Adrenal gland (tissue), 19 donors: ENCODE results near the gene SHISA8. TPM values are rescaled to one million over a fixed set of nuclear protein-coding genes. Genes with fewer than 3 reads are reported as not detected.

ENCODE experiments used
- DNase-seq, 7 donors: peaks; one replicate each; pipeline ENCODE4 v3.0.0-alpha.2; 2019 to 2020
- H3K27ac ChIP-seq, 5 donors: fragments of 200-600 bp; sonication (generic) in 4 of 5; 1 replicate in 3 of 5; 2 replicates in 2 of 5; pipeline versions ENCODE4 v1.5.1 to v1.8.0; 2016 to 2020; ENCODE audit warnings: mild to moderate bottlenecking in 1 of 5
- H3K27me3 ChIP-seq: fragments of 200-600 bp; 2 replicates; pipeline ENCODE4 v1.8.0; 2021
- H3K36me3 ChIP-seq, 2 donors: fragments of 200-600 bp; replicated peaks in 1 of 2; 1 replicate in 1 of 2; 2 replicates in 1 of 2; pipeline versions ENCODE4 v1.5.1 to v1.8.0; 2018 to 2022
- H3K4me1 ChIP-seq, 2 donors: fragments of 200-600 bp; replicated peaks in 1 of 2; 1 replicate in 1 of 2; 2 replicates in 1 of 2; pipeline versions ENCODE4 v1.5.1 to v1.8.0; 2018 to 2021
- H3K4me3 ChIP-seq, 4 donors: fragments of 200-600 bp; sonication (generic) in 3 of 4; one replicate each; pipeline ENCODE4 v1.5.1; 2016 to 2018
- H3K9me3 ChIP-seq, 3 donors: fragments of 200-600 bp; sonication (generic) in 1 of 3; replicated peaks in 1 of 3; 1 replicate in 2 of 3; 2 replicates in 1 of 3; pipeline versions ENCODE4 v1.5.1 to v1.8.0; 2016 to 2021
- CTCF ChIP-seq, 6 experiments: fragments of 450-650 bp in 4 of 6; fragments of 200-600 bp in 2 of 6; sonication (generic) in 1 of 6; IDR thresholded peaks; 1 replicate in 5 of 6; 2 replicates in 1 of 6; pipeline versions ENCODE4 v1.5.1 to v1.8.0; 2016 to 2021; ENCODE audit warnings: antibody characterized with exemption in 6 of 6, mild to moderate bottlenecking in 2 of 6, moderate library complexity in 1 of 6
- POLR2A ChIP-seq, 2 donors: fragments of 450-650 bp; IDR thresholded peaks; one replicate each; pipeline ENCODE4 v1.6.1; 2017; ENCODE audit warnings: antibody characterized with exemption in 2 of 2, mild to moderate bottlenecking in 2 of 2, moderate library complexity in 1 of 2
- WGBS, 4 donors: extraction: QIAGEN DNeasy Blood & Tissue Kit in 2 of 4; methylation state at CpG; one replicate each; pipeline versions ENCODE4 v1.1.5 to v1.1.7; 2013 to 2017; 5-methylcytosine and 5-hydroxymethylcytosine counted together
- intact Hi-C, 2 donors: fragments of 100-400 bp; cut with DNase I; formaldehyde crosslinking; loops; one replicate each; pipeline versions ENCODE4 v1.14.1 to v1.15.0; 2022 to 2023
- long read RNA-seq, 10 donors: library from polyadenylated mRNA in 3 of 10; unstranded in 2 of 10; stranded (forward) in 1 of 10; transcript quantifications; one replicate each; pipeline ENCODE4 v2.0.0 and lab custom pipeline, GENCODE V29; 2021 to 2026
- polyA plus RNA-seq, 3 donors: library from polyadenylated mRNA; stranded (reverse); fragments of 200-250 nt in 2 of 3; fragments of 350-450 nt in 1 of 3; fragmentation: Illumina TruSeq in 1 of 3; extraction: RNeasy Lipid Tissue Mini Kit (QIAGEN cat#74804) in 1 of 3; gene quantifications; one replicate each; pipeline ENCODE4 v1.2.3, GENCODE V29; 2013 to 2014
- total RNA-seq, 9 donors: library from RNA; depleted of rRNA in 4 of 9; stranded (reverse); fragments of >200 nt in 4 of 9; fragments of 120-200 nt in 1 of 9; fragmentation: NEBNext Ultra II Directional in 1 of 9; extraction: Animal tissue kit (Norgen Biotek cat#: 25700) in 1 of 9; gene quantifications; one replicate each; pipeline versions ENCODE4 v1.1.0 to v1.2.4, GENCODE V29; 2013 to 2023
- donor health status: healthy with polysubstance abuse.
- donor health status: Bipolar disorder and iron deficiency.
- donor health status: DM: yes; HTN: yes; CAD: no.
- donor health status: DM: no; HTN: no; CAD: no.
- donor health status: DM: no; HTN: no; CAD: no.
- donor health status: DM: yes; HTN: yes; CAD: no.

Gene SHISA8
- total RNA-seq (10 to 100 TPM in 8 of 9 donors, under 1 TPM in 1; 0.28 to 55.5 (median 20.1) TPM), polyA plus RNA-seq (10 to 100 TPM in 1 of 3 donors, 1 to 10 TPM in 2; 1.4 to 10.8 (median 5.1) TPM)
- long read RNA-seq, donor 1 = 0 reads
- long read RNA-seq, donor 2 = 0 reads
- long read RNA-seq, donor 3, partial matches to known transcripts = 0 of 1 reads
- long read RNA-seq, donor 3, other reads (novel, unspliced or antisense) = 0 of 1 reads
- long read RNA-seq, donor 4 = 0 reads
- long read RNA-seq, donor 5, partial matches to known transcripts = 111 of 179 reads
- long read RNA-seq, donor 5, other reads (novel, unspliced or antisense) = 67 of 179 reads
- long read RNA-seq, donor 6, partial matches to known transcripts = 1 of 1 reads
- long read RNA-seq, donor 6, other reads (novel, unspliced or antisense) = 0 of 1 reads
- long read RNA-seq, donor 7 = 0 reads
- long read RNA-seq, donor 8 = 0 reads
- long read RNA-seq, donor 9 = 0 reads
- long read RNA-seq, donor 10 = 0 reads

GRCh38 chr22:41915035-41915785 lies at the start of gene SHISA8:
Gene SHISA8, minus strand, starts transcription at chr22:41915074. Its CDS starts 407 bp downstream, at chr22:41914667.
- peak in 6 of 7 donors; percentile 61 to 74 (median 71) for DNase-seq
- peak within 1 kb of the TSS in 2 of 5 donors; percentile 18 to 67 for H3K27ac ChIP-seq
- intact Hi-C loops = no loop called here
- peak within 1 kb of the TSS in 2 of 4 donors; percentile 9 to 79 for H3K4me3 ChIP-seq
- H3K36me3 ChIP-seq = no peaks in the 10 kb centered on the region
- peaks cover 33 to 49% of the 10 kb centered on the region in 2 donors for H3K4me1 ChIP-seq
- WGBS, 4 donors = 5 to 16% (median 13%) methylated on average over 4 to 59 of the region's 63 CpGs
- TF ChIP-seq CTCF (IDR thresholded peaks at IDR 0.05) (no peak), POLR2A (IDR thresholded peaks at IDR 0.05) (peak; percentile 29 to 48)
- no peaks in the 10 kb centered on the region for H3K9me3 ChIP-seq
- H3K27me3 ChIP-seq = peaks cover 12% of the 10 kb centered on the region

DNA sequence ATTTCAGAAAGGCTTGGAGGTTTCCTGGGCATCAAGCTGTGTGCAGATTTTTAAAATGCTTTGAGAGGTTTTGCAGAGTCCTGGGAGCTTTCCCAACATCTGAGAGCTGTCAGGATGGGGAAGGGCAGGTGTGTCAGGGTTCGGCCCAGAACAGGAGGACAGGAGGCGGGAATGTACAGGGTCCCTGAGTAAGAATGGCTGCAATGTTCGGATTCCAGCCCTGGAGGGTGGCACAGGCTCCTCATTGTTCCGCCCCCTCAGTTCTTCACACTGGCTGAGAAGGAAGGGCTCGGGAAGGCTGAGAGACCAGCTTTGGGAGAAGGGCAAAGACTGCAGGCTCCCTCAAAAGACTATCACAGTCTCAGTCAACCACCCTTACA lies 49.2 kb upstream of the SHISA8 start:
- intact Hi-C loops = loop anchor here in 1 of 2 donors (10.0 kb wide), 1 partner anchor 151 kb away; no protein-coding TSS in a partner anchor
- Histone ChIP-seq H3K36me3 (no peaks in the 10 kb centered on the region), H3K27ac (no peak overlapping the region), H3K4me3 (no peak overlapping the region), H3K4me1 (no peaks in the 10 kb centered on the region), H3K27me3 (no peaks in the 10 kb centered on the region), H3K9me3 (no peaks in the 10 kb centered on the region)
- DNase-seq = no peak
- TF ChIP-seq CTCF (IDR thresholded peaks at IDR 0.05) (no peak), POLR2A (IDR thresholded peaks at IDR 0.05) (no peak)
- 71 to 74% (median 73%) methylated on average over 5 of the region's 5 CpGs for WGBS, 4 donors

DNA sequence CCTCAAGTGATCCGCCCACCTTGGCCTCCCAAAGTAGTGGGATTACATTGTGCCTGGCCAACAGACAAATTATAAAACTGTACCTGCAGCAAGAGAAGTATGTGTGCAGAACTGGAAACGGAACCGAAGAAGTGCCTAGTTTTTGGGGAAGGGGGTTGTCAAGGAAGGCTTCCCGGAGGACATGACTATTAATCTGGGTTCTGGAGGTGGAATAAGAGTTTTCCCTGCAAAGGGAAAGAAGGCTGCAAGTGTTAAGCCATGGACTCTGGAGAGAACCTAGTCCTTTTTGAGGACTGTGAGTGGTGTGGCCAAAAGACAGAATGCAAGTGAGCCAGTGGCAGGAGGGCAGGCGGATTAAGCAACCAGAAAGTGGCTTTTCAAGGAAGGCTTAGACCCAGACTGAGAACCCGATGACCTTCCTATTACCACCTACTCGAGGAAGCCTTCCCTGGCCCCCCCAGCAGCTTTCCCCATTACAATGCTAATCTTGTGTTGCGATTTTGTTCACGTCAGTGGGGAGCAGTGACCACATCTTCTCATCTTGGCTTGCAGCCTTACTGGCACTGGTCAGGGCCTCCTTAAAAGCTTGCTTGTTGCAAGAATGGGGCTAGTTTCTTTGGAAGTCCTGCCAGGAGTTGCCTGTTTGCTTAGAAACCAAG lies 48.7 kb upstream of the SHISA8 start:
- no peak for DNase-seq
- H3K36me3 ChIP-seq = no peaks in the 10 kb centered on the region
- intact Hi-C loops = loop anchor here in 1 of 2 donors (10.0 kb wide), 1 partner anchor 151 kb away; no protein-coding TSS in a partner anchor
- no peaks in the 10 kb centered on the region for H3K4me1 ChIP-seq
- WGBS, 4 donors = 67 to 79% (median 74%) methylated on average over 9 of the region's 9 CpGs
- no peaks in the 10 kb centered on the region for H3K27me3 ChIP-seq
- no peak overlapping the region for H3K4me3 ChIP-seq
- TF ChIP-seq CTCF (IDR thresholded peaks at IDR 0.05) = no peak
- no peak for TF ChIP-seq POLR2A (IDR thresholded peaks at IDR 0.05)
- no peak overlapping the region for H3K27ac ChIP-seq
- no peaks in the 10 kb centered on the region for H3K9me3 ChIP-seq
